Coronary artery (tissue), 2 donors: Measurements from ENCODE around the gene STXBP2.
A peak's percentile ranks its signal among the peaks of the same experiment; 100 is the strongest.

Experiments
- DNase-seq: peaks from one replicate; pipeline ENCODE4 v3.0.0-alpha.2; 2017; ENCODE audit warnings: low spot score
- H3K27ac ChIP-seq, 2 donors: fragments of 200-600 bp; sonication (generic); one replicate each; pipeline ENCODE4 v1.5.1; 2016 to 2019
- H3K4me3 ChIP-seq: fragments of 200-600 bp; sonication (generic); 2 replicates; pipeline ENCODE4 v1.5.1; 2016; ENCODE audit warnings: mild to moderate bottlenecking, moderate library complexity
- TF ChIP-seq, protein P1 (sequence below): fragments of 200-600 bp; sonication (generic); IDR thresholded peaks from one replicate; pipeline ENCODE4 v1.5.1; 2019; ENCODE audit warnings: antibody characterized with exemption

STXBP2 gene

GRCh38 chr19:7636691-7637373 is at the start of gene STXBP2:
Gene STXBP2, plus strand, starts transcription at chr19:7637110. Its CDS starts 40 bp downstream, at chr19:7637150.
- no peak for DNase-seq
- peak within 1 kb of the TSS; percentile 65 for H3K4me3 ChIP-seq
- peak within 1 kb of the TSS in 1 of 2 donors; percentile 48 for H3K27ac ChIP-seq
- TF ChIP-seq, protein P1, sequence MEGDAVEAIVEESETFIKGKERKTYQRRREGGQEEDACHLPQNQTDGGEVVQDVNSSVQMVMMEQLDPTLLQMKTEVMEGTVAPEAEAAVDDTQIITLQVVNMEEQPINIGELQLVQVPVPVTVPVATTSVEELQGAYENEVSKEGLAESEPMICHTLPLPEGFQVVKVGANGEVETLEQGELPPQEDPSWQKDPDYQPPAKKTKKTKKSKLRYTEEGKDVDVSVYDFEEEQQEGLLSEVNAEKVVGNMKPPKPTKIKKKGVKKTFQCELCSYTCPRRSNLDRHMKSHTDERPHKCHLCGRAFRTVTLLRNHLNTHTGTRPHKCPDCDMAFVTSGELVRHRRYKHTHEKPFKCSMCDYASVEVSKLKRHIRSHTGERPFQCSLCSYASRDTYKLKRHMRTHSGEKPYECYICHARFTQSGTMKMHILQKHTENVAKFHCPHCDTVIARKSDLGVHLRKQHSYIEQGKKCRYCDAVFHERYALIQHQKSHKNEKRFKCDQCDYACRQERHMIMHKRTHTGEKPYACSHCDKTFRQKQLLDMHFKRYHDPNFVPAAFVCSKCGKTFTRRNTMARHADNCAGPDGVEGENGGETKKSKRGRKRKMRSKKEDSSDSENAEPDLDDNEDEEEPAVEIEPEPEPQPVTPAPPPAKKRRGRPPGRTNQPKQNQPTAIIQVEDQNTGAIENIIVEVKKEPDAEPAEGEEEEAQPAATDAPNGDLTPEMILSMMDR: no peak

- TF ChIP-seq, protein P1: no peak
- no peak overlapping the region for H3K27ac ChIP-seq
- no peak overlapping the region for H3K4me3 ChIP-seq
- DNase-seq: no peak
Observed at GRCh38 chr19:7589822-7590221, 47.1 kb upstream of the STXBP2 start.

DNA sequence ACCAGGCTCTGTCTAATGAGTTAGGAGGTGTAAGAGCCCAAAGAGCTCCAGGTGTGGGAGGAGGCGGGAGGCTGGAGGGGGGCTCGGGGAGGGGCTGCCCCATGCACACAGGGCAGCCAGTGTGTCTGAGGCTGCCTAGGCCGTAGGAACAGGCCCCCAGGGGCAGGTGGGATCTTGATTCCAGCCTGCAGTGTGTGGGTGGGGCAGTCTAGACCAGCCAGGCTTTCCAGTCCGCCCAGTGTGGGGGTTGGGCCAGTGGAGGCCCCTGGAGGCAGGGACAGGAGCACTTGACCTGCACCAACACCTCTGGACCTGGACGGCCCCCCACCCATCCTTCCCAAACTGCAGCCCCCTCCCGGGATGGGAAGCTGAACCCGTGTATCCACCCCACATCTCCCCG is 46.7 kb upstream of the STXBP2 start:
- no peak overlapping the region for H3K4me3 ChIP-seq
- TF ChIP-seq, protein P1: no peak
- H3K27ac ChIP-seq: no peak overlapping the region
- DNase-seq: no peak

DNA sequence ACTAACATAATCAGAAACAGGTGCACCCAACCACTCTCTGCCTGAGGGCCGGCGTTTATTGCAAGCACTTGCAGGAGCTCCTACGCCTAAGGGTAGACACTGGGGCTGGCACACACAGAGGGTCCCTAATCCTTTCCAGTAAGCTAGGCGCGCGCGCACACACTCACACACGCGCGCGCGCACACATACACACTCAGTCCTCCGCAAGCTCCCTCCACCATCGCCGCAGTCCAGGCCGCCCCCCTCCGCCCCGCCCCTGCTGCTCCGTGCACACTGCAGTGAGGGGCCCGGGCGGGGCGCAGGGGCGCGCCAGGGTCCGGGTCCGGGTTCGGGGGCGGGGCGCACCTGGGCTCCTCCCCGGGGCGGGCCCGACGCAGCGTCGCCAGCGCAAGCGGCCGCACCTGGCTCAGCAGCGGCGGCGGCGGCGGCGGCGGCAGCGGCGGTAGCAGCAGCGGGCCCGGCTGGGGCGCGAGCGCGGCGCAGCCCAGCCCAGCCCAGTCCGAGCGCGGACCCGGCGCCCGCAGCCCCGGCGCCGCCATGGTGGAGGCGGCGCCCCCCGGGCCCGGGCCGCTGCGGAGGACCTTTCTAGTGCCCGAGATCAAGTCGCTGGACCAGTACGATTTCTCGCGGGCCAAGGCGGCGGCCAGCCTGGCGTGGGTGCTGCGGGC is 41.3 kb upstream of the STXBP2 start, which contains the start of gene CAMSAP3:
TSS of gene CAMSAP3 (plus strand) at position 398 of the 668 bp plus-strand sequence. CDS start at position 538, 140 bp downstream.
- no peak for DNase-seq
- no peak within 1 kb of the TSS for H3K27ac ChIP-seq
- TF ChIP-seq, protein P1: no peak
- peak within 1 kb of the TSS; percentile 62 for H3K4me3 ChIP-seq

GRCh38 chr19:7596211-7596937 is 40.5 kb upstream of the STXBP2 start:
- TF ChIP-seq, protein P1: no peak
- peak overlapping the region; percentile 62 for H3K4me3 ChIP-seq
- H3K27ac ChIP-seq: no peak overlapping the region
- DNase-seq: no peak

- Histone ChIP-seq H3K4me3 (no peak overlapping the region), H3K27ac (no peak overlapping the region)
- TF ChIP-seq, protein P1: no peak
- DNase-seq: no peak
Observed at GRCh38 chr19:7597689-7598088, 39.2 kb upstream of the STXBP2 start.
